Measurements from ENCODE around the gene FBXW8. TPM values are rescaled to one million over a fixed set of nuclear protein-coding genes. Genes with fewer than 3 reads are reported as not detected.

FBXW8 gene
- total RNA-seq (2021): 14.9 and 15.3 TPM in 2 replicates
- long read RNA-seq, full-length matches to known transcripts: 43 of 71 reads
- long read RNA-seq, partial matches to known transcripts: 6 of 71 reads
- long read RNA-seq, other reads (novel, unspliced or antisense): 22 of 71 reads

- no peak within 1 kb of the TSS for H4K5ac ChIP-seq (ENCODE audit: insufficient read length, low read depth, low read length)
- H3K9ac ChIP-seq (ENCODE audit: extremely low read depth, insufficient read length, low read length): peak within 1 kb of the TSS; percentile 34
- no peak within 1 kb of the TSS for H4K91ac ChIP-seq (ENCODE audit: insufficient read length, low read depth, low read length)
- H3K9me3 Mint-ChIP-seq: peaks cover 0 to 3% of the 10 kb centered on the region in 2 experiments; a peak in 1 of 5 replicates
- H3K79me2 ChIP-seq (ENCODE audit: insufficient read depth, low read length): no peaks in the 10 kb centered on the region; the same call in 1 of the 2 replicates
- H4K20me1 ChIP-seq (ENCODE audit: control insufficient read depth, insufficient read depth, insufficient read length): no peaks in the 10 kb centered on the region
- peak; percentile 84 for DNase-seq
- H3K27me3 Mint-ChIP-seq (ENCODE audit: low read depth): peaks cover 12% of the 10 kb centered on the region
- H3K27ac ChIP-seq (ENCODE audit: insufficient read length, low read depth, low read length): no peak within 1 kb of the TSS
- H2AK5ac ChIP-seq (ENCODE audit: insufficient read length, low read length): no peak within 1 kb of the TSS
- no peak within 1 kb of the TSS for H3K56ac ChIP-seq (ENCODE audit: insufficient read length, low read depth, low read length)
- no peak within 1 kb of the TSS for H3K23ac ChIP-seq (ENCODE audit: insufficient read length, low read depth, low read length)
- H2BK20ac ChIP-seq (ENCODE audit: low read depth, low read length, poor library complexity, severe bottlenecking): no peak within 1 kb of the TSS
- 0 out of 2 replicates have a peak within 1 kb of the TSS, but pooled peaks have one; percentile 30 for H3K14ac ChIP-seq (ENCODE audit: insufficient read depth, low read length)
- H3K79me1 ChIP-seq (ENCODE audit: insufficient read depth, low read depth, low read length, poor library complexity, severe bottlenecking): no peaks in the 10 kb centered on the region
- no peaks in the 10 kb centered on the region for H3K9me3 ChIP-seq (ENCODE audit: control insufficient read depth, low read depth, low read length)
- WGBS (ENCODE audit: extremely low coverage, insufficient read length, low lambda C conversion rate): no CpG with 5 or more reads among the region's 82 CpGs
- peaks cover 0 to 5% (median 2%) of the 10 kb centered on the region in 3 experiments; a peak in 2 of 7 replicates for H3K36me3 Mint-ChIP-seq (ENCODE audit: insufficient read depth in 1 of 3, low read depth in 3 of 3)
- H3K4me2 ChIP-seq (ENCODE audit: insufficient read depth, insufficient read length, low read length): peak within 1 kb of the TSS; percentile 50
- no peaks in the 10 kb centered on the region for H3K4me1 ChIP-seq (ENCODE audit: insufficient read depth, low read length)
- TF ChIP-seq CTCF (conservative IDR thresholded peaks at IDR 0.05): no peak
- H4K8ac ChIP-seq (replicated peaks; ENCODE audit: insufficient read length, low read depth, low read length): no peak within 1 kb of the TSS
- no peak within 1 kb of the TSS for H3K4ac ChIP-seq (ENCODE audit: low read depth, low read length)
- H3T11ph ChIP-seq (ENCODE audit: low read length): no peak within 1 kb of the TSS
- peak within 1 kb of the TSS; percentile 19 to 67 (median 46); a peak in 4 of 7 replicates for H3K27ac Mint-ChIP-seq
- H2BK15ac ChIP-seq (ENCODE audit: low read depth, low read length): no peak within 1 kb of the TSS
- H3K27me3 ChIP-seq (ENCODE audit: insufficient read depth, low read length): no peaks in the 10 kb centered on the region
- no peak within 1 kb of the TSS for H2AFZ ChIP-seq (ENCODE audit: low read length)
- no peak within 1 kb of the TSS for H2BK5ac ChIP-seq (ENCODE audit: insufficient read length, low read length)
- H2BK120ac ChIP-seq (ENCODE audit: low read depth, low read length, poor library complexity, severe bottlenecking): no peak within 1 kb of the TSS
- H2BK12ac ChIP-seq (ENCODE audit: insufficient read length, low read depth, low read length): no peak within 1 kb of the TSS
- H3K23me2 ChIP-seq (ENCODE audit: insufficient read length, low read depth, low read length, poor library complexity, severe bottlenecking): peaks cover 3% of the 10 kb centered on the region
- H3K4me1 Mint-ChIP-seq: peaks cover 11 to 24% of the 10 kb centered on the region in 2 experiments; a peak in 3 of 4 replicates
- peak within 1 kb of the TSS; percentile 49 for H3K18ac ChIP-seq (ENCODE audit: insufficient read length, low read depth, low read length)
- H3K4me3 Mint-ChIP-seq: peak within 1 kb of the TSS; percentile 79 to 90
Measured at GRCh38 chr12:116910645-116911451, at the start of gene FBXW8. Gene FBXW8 (plus strand): TSS chr12:116910950. CDS start chr12:116911038, 88 bp downstream.
